ENCODE results near the gene KLHL7. TPM values are rescaled to one million over a fixed set of nuclear protein-coding genes. Genes with fewer than 3 reads are reported as not detected.
"Not testable (repeated sequence)": the region's sequence is repeated elsewhere in the genome, so short reads cannot be mapped to it uniquely, and the experiment has no call there.

The KLHL7 gene
- total RNA-seq, 1 experiment from 2014 or later: 33.8 TPM

DNA sequence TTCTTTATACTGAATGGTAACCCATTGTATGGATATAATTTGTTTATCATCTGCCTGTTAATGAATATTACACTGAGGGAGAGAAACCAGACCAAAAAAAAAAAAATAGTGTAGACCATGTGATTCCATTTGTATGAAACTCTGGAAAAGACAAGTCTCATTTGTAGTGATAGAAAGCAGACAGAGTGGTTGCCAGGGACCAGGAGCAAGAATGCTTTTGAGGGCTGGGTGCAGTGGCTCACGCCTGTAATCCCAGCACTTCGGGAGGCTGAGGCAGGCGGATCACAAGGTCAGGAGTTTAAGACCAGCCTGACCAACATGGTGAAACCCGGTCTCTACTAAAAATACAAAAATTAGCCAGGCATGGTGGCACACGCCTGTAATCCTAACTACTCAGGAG, 92.2 kb downstream of the KLHL7 start:
- in situ Hi-C loops (cut with HindIII; ENCODE audit: low pct_unique_long_range_greater_than_20kb, low sequenced_read_pairs); CTCF ChIA-PET: not testable (repeated sequence)

DNA sequence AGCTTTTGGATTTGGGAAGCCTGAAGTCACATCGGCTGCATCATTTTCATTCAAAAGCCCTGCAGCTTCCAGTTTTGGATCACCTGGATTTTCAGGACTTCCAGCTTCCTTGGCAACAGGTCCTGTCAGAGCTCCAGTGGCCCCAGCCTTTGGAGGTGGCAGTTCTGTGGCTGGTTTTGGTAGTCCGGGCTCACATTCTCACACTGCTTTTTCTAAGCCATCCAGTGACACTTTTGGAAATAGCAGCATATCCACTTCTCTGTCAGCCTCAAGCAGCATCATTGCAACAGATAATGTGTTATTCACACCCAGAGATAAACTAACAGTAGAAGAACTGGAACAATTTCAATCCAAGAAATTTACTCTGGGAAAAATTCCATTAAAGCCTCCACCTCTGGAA, 94.7 kb downstream of the KLHL7 start:
- Histone ChIP-seq H3K4me1 (ENCODE audit: control insufficient read depth, insufficient read depth, low read length) (no peaks in the 10 kb centered on the region), H3K9me3 (ENCODE audit: control insufficient read depth, insufficient read depth, low read depth, low read length) (no peaks in the 10 kb centered on the region), H3K36me3 (ENCODE audit: control insufficient read depth, insufficient read depth, low read length) (peaks cover 31% of the 10 kb centered on the region), H3K27ac (ENCODE audit: low read length) (no peak overlapping the region), H3K27me3 (ENCODE audit: control insufficient read depth, insufficient read depth, low read length) (no peaks in the 10 kb centered on the region), H3K4me3 (ENCODE audit: low read depth in 2 of 2, low read length in 2 of 2) (no peak overlapping the region)
- ChIA-PET CTCF (no interaction called here), POLR2A (no interaction called here)
- intact Hi-C loops (cut with micrococcal nuclease; ENCODE audit: unreplicated experiment) (no loop called here), in situ Hi-C loops (cut with HindIII; ENCODE audit: low pct_unique_long_range_greater_than_20kb, low sequenced_read_pairs) (no loop called here)
- no peak for ATAC-seq
- BruUV-seq (replicated peaks): no TSS peak
- TF ChIP-seq SIN3A (IDR thresholded peaks at IDR 0.05; ENCODE audit: borderline replicate concordance, insufficient read depth, low read depth, low read length) (no peak), TCF7L2 (IDR thresholded peaks at IDR 0.05; ENCODE audit: low read depth, low read length) (no peak), REST (IDR thresholded peaks at IDR 0.05; ENCODE audit: insufficient read depth in 1 of 2, low read depth in 2 of 2, low read length in 1 of 2) (no peak), POLR2AphosphoS5 (IDR thresholded peaks at IDR 0.05; ENCODE audit: low read depth, low read length) (no peak)
- TF ChIP-seq, protein P1, sequence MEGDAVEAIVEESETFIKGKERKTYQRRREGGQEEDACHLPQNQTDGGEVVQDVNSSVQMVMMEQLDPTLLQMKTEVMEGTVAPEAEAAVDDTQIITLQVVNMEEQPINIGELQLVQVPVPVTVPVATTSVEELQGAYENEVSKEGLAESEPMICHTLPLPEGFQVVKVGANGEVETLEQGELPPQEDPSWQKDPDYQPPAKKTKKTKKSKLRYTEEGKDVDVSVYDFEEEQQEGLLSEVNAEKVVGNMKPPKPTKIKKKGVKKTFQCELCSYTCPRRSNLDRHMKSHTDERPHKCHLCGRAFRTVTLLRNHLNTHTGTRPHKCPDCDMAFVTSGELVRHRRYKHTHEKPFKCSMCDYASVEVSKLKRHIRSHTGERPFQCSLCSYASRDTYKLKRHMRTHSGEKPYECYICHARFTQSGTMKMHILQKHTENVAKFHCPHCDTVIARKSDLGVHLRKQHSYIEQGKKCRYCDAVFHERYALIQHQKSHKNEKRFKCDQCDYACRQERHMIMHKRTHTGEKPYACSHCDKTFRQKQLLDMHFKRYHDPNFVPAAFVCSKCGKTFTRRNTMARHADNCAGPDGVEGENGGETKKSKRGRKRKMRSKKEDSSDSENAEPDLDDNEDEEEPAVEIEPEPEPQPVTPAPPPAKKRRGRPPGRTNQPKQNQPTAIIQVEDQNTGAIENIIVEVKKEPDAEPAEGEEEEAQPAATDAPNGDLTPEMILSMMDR (IDR thresholded peaks at IDR 0.05): no peak
- no peak for DNase-seq (ENCODE audit: low read depth, low spot score)

More for the DNA sequence above, 92.2 kb downstream of the KLHL7 start:
- peaks cover 31% of the 10 kb centered on the region for H3K36me3 ChIP-seq (ENCODE audit: control insufficient read depth, insufficient read depth, low read length)
- intact Hi-C loops (cut with micrococcal nuclease; ENCODE audit: unreplicated experiment); POLR2A ChIA-PET; H3K9me3 ChIP-seq (ENCODE audit: control insufficient read depth, insufficient read depth, low read depth, low read length); H3K4me1 ChIP-seq (ENCODE audit: control insufficient read depth, insufficient read depth, low read length); H3K27me3 ChIP-seq (ENCODE audit: control insufficient read depth, insufficient read depth, low read length); H3K4me3 ChIP-seq (ENCODE audit: low read depth in 2 of 2, low read length in 2 of 2); DNase-seq (ENCODE audit: low read depth, low spot score); BruUV-seq (replicated peaks); H3K27ac ChIP-seq (ENCODE audit: low read length); ATAC-seq: not testable (repeated sequence)

GRCh38 chr7:23204241-23204640, 98.7 kb downstream of the KLHL7 start:
- in situ Hi-C loops (cut with HindIII; ENCODE audit: low pct_unique_long_range_greater_than_20kb, low sequenced_read_pairs) (no loop called here), intact Hi-C loops (cut with micrococcal nuclease; ENCODE audit: unreplicated experiment) (no loop called here)
- Histone ChIP-seq H3K4me1 (ENCODE audit: control insufficient read depth, insufficient read depth, low read length) (no peaks in the 10 kb centered on the region), H3K36me3 (ENCODE audit: control insufficient read depth, insufficient read depth, low read length) (peaks cover 18% of the 10 kb centered on the region), H3K27ac (ENCODE audit: low read length) (no peak overlapping the region), H3K4me3 (ENCODE audit: low read depth in 2 of 2, low read length in 2 of 2) (no peak overlapping the region), H3K9me3 (ENCODE audit: control insufficient read depth, insufficient read depth, low read depth, low read length) (no peaks in the 10 kb centered on the region), H3K27me3 (ENCODE audit: control insufficient read depth, insufficient read depth, low read length) (no peaks in the 10 kb centered on the region)
- no peak for TF ChIP-seq SIN3A (IDR thresholded peaks at IDR 0.05; ENCODE audit: borderline replicate concordance, insufficient read depth, low read depth, low read length)
- TF ChIP-seq, protein P1 (IDR thresholded peaks at IDR 0.05): no peak
- DNase-seq (ENCODE audit: low read depth, low spot score): no peak
- no TSS peak for BruUV-seq (replicated peaks)
- ChIA-PET POLR2A (no interaction called here), CTCF (no interaction called here)
- ATAC-seq: no peak
